Measurements from ENCODE around the gene FILIP1.
"Not testable (repeated sequence)": the region's sequence is repeated elsewhere in the genome, so short reads cannot be mapped to it uniquely, and the experiment has no call there.

GRCh38 chr6:75441883-75442282 lies 51.7 kb downstream of the FILIP1 start:
- TF ChIP-seq POLR2A, CTCF, POLR2AphosphoS5 (IDR thresholded peaks at IDR 0.05): not testable (repeated sequence)
